Kidney epithelial cell (primary cell): ENCODE measurements around the gene UTF1. TPM values are rescaled to one million over a fixed set of nuclear protein-coding genes. Genes with fewer than 3 reads are reported as not detected.
"Not testable (repeated sequence)": the region's sequence is repeated elsewhere in the genome, so short reads cannot be mapped to it uniquely, and the experiment has no call there.

ENCODE experiments used
- DNase-seq: peaks from one replicate; pipeline ENCODE4 v3.0.0-alpha.2; 2010; ENCODE audit warnings: low read depth
- H3K27me3 ChIP-seq: 2 replicates; pipeline ENCODE4 v1.6.0; 2011; ENCODE audit warnings: low read length; ENCODE audit not compliant: control insufficient read depth, insufficient read depth
- H3K36me3 ChIP-seq: 2 replicates; pipeline ENCODE4 v1.5.1; 2011; ENCODE audit warnings: low read length; ENCODE audit not compliant: control insufficient read depth, insufficient read depth
- H3K4me3 ChIP-seq: 2 replicates; pipeline ENCODE4 v1.5.1; 2011; ENCODE audit warnings: low read depth, mild to moderate bottlenecking, control low read depth, low read length
- total RNA-seq: library from RNA; depleted of rRNA; stranded (reverse); fragments of >200 nt; gene quantifications from 2 replicates; pipeline ENCODE4 v1.2.3, GENCODE V29; 2015
- TF ChIP-seq, protein P1 (sequence below): IDR thresholded peaks from 2 replicates; pipeline ENCODE4 v1.5.1; 2011; ENCODE audit warnings: mild to moderate bottlenecking, moderate library complexity, low read length, control low read depth, inconsistent platforms; ENCODE audit not compliant: insufficient read depth, poor library complexity, severe bottlenecking

Gene UTF1
- total RNA-seq, 1 donor from 2014 or later = not detected

DNA sequence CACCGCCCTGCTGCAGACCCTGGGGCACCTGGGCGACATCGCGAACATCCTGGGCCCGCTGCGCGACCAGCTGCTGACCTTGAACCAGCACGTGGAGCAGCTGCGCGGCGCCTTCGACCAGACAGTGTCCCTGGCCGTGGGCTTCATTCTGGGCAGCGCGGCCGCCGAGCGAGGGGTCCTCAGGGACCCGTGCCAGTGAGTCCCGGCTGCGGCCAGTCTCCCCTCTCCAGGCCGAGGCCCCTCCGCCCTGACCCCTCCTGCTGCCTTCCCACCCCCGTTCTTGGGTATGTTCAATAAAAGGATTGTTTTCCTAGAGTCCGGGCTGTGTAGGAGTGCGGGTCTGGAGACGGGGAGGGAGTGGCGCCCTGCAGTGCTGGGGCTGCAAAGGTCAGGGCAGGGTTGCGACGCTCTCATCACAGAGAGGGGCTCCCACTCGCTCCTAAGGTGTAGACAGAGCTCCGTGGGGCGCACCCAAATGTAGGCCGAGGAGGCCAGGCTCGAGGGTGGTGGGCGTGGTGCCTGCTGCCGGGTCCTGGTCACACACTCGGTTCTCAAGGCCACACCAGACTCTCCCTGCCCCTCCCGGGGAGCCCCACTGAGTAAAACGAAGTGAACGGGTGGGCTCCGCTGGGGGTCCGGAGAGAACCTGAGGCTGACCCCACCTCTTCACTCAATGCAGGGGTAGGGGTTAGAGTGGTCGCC, 1.4 kb downstream of the UTF1 start:
- Histone ChIP-seq H3K27me3 (peaks cover 78% of the 10 kb centered on the region), H3K4me3 (no peak overlapping the region), H3K36me3 (no peaks in the 10 kb centered on the region)
- no peak for DNase-seq
- TF ChIP-seq, protein P1, sequence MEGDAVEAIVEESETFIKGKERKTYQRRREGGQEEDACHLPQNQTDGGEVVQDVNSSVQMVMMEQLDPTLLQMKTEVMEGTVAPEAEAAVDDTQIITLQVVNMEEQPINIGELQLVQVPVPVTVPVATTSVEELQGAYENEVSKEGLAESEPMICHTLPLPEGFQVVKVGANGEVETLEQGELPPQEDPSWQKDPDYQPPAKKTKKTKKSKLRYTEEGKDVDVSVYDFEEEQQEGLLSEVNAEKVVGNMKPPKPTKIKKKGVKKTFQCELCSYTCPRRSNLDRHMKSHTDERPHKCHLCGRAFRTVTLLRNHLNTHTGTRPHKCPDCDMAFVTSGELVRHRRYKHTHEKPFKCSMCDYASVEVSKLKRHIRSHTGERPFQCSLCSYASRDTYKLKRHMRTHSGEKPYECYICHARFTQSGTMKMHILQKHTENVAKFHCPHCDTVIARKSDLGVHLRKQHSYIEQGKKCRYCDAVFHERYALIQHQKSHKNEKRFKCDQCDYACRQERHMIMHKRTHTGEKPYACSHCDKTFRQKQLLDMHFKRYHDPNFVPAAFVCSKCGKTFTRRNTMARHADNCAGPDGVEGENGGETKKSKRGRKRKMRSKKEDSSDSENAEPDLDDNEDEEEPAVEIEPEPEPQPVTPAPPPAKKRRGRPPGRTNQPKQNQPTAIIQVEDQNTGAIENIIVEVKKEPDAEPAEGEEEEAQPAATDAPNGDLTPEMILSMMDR = no peak

DNA sequence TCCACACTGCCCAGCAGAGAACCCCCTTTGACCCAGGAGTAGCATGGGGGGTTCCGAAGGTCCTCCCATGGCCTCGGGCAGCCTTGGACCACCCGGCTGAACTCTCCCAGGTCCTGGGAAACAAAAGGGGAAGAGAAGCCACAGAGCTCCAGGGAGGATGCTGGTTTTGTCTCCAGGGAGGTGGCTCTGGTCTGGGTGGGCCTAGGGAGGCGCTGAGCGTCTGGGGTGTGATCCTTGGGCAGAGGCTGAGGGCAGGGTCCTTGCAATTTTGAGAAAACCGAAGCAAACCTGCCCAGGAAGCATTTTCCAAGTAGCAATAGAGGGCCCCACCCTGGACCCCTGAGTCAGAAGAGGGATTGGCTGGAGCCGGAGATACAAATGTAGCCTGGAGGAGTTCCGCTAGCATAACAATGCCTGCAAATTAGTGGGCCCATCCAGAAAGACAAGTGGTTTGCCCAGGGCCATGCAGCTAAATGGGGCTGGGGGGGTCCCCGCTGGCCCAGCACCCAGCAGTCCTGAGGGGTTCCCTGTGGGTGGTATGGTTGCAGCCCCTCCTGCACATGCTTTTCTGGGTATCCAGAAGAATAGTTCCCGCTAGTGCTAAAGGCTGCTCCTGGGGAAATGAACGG, 2.0 kb downstream of the UTF1 start:
- Histone ChIP-seq H3K36me3 (no peaks in the 10 kb centered on the region), H3K27me3 (peaks cover 78% of the 10 kb centered on the region), H3K4me3 (no peak overlapping the region)
- DNase-seq = no peak
- TF ChIP-seq, protein P1 = no peak

DNA sequence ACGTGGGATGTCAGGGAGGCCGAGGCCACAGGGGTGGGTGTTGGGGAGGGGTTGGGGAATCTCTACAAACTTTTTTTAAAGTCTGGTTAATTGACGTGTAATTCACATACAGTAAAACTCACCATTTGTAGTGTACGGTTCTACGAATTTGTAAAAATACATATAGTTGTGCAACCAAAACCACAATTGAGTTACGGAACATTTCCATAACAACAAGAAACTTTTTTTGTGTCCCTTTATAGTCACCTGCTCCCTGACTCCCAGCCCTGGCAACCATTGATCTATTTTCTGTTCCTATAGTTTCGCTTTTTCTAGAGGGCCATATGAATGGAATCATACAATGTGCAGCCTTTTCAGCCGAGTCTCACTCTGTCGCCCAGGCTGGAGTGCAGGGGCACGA, 4.8 kb downstream of the UTF1 start:
- peaks cover 85% of the 10 kb centered on the region for H3K27me3 ChIP-seq
- not testable (repeated sequence) for H3K36me3 ChIP-seq, DNase-seq, H3K4me3 ChIP-seq

DNA sequence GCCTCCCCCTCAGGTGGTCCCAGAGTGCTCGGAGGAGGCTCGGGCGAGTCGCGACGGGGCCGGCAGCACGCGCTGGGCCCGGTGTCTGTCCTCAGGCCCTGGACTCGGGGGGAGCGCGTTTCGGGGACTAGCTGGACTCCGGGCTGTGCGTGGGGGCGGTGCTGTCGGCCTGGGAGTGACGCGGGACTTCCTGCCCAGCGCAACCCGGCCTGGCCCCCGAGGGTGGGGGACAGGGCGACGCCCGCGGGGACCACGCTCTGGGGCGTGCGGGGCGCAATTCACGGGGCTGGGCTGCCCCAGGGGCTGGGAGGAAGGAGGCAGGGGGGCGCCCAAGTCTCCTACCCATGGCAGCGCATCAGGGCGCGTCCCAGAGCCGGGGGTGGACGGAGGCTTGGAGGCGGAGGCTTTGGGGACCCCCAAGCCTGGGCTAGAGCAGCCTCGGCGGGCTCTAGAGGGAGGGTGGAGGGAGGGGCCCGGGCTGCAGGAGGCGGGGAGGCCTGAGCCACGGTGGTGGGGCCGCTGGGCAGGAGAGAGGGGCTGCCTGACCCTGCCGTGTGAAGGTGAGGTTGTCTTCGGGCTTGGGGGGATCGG, 5.3 kb downstream of the UTF1 start:
- peaks cover 87% of the 10 kb centered on the region for H3K27me3 ChIP-seq
- TF ChIP-seq, protein P1 = no peak
- no peak for DNase-seq

DNA sequence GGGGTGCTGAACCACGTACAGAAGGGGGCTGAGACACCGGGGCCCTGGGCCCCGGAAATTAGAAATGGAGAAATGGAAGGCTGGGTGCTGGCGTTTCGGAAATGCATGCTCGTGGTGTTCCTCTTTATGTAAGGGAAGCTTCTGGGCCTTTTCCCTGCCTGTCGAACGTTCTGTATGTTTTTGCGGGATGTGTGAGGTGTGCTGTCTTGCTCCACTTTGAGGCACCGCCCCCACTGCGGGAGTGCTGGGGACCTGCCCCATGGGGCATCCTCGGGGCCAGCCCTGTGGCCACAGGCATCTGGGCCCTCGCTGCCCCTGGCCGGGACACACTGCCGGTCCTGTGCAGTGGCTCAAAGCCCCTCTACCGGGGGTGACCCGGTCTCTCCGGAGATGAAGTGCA, 5.9 kb downstream of the UTF1 start:
- Histone ChIP-seq H3K27me3 (peaks cover 83% of the 10 kb centered on the region), H3K4me3 (no peak overlapping the region), H3K36me3 (no peaks in the 10 kb centered on the region)
- TF ChIP-seq, protein P1 = no peak
- DNase-seq = no peak

More for the DNA sequence above, 5.3 kb downstream of the UTF1 start:
- H3K36me3 ChIP-seq = no peaks in the 10 kb centered on the region
- no peak overlapping the region for H3K4me3 ChIP-seq

DNA sequence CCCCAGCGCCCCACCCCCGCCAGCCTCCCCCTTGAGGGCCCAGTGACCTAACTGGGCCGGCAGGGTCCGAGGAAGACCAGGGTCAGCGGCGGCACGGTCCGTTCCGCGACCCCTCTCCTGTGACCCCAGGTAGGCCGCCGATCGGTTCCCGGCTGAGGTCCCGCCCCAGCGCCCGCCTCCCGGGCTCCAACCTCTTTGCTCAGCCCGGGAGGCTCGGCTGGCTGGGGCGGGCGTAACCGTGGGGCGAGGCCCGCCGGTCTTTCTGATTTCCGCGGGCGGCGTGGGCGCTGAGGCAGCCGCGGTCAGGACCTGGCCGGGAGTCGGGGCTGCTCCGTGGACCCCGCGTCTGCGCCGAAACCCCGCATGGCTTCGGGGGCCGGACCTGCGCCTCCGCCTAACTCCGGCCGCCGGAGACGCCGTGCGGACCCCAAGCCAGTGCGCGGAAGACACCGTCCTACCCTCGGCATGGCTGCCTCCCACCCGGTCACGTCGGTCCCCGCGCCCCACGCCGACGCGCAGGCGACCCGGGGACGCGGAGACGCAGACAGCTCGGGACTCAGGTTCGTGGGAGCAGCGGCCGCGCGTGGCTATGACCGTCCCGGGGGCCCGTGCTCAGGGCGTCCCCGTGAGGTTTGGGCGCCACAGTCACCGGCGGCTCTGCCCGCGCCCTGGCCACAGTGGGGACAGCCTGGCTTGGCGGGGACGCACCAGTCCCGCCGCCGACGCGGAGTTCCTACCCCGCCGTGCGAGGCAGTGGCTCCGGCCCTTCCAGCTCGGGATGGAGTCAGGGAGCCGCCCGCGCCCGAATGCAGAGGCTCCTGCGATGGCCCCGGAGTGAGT, 6.6 kb downstream of the UTF1 start:
- H3K27me3 ChIP-seq = peaks cover 84% of the 10 kb centered on the region

More for the DNA sequence above, 6.6 kb downstream of the UTF1 start:
- Histone ChIP-seq H3K4me3 (no peak overlapping the region), H3K36me3 (no peaks in the 10 kb centered on the region)
- TF ChIP-seq, protein P1 = no peak
- DNase-seq = no peak
